ENCODE measurements around the gene TAGLN2. TPM values are rescaled to one million over a fixed set of nuclear protein-coding genes. Genes with fewer than 3 reads are reported as not detected.

Gene TAGLN2
- total and polyA plus RNA-seq, 5 donors from 2014 or later = 503 to 1,055 (median 860) TPM

DNA sequence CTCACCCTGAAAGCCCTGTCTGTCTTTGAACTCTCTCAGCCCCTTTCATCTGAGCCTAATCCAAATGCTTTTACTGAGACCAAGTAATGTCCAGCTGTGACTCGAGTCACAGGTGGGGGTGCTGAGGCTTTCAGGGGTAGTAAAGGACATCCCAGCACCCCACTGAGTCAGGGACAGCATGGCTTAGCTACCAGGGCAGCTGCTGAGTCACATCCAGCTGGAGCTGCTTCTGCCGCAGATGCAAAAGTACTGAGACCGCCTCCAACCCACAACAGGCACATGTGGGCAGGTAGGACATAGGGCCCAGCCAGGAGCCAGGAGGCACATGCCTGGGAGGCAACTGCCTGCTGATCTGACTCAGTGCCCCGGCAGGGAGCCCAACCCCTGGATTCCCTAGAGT lies 56.1 kb downstream of the TAGLN2 start:
- Histone ChIP-seq H3K4me1 (ENCODE audit: control insufficient read depth, insufficient read depth, low read length, poor library complexity, severe bottlenecking) (no peaks in the 10 kb centered on the region), H3K36me3 (ENCODE audit: control insufficient read depth, insufficient read depth, low read length) (no peaks in the 10 kb centered on the region), H3K27me3 (ENCODE audit: control insufficient read depth, insufficient read depth, low read length) (no peaks in the 10 kb centered on the region), H3K27ac (ENCODE audit: insufficient read depth, low read length, poor library complexity, severe bottlenecking) (no peak overlapping the region), H3K4me3 (ENCODE audit: low read depth, low read length) (no peak overlapping the region), H3K9me3 (ENCODE audit: control insufficient read depth in 2 of 2, low read length in 2 of 2) (no peaks in the 10 kb centered on the region)
- Mint-ChIP-seq H3K4me3 (no peak overlapping the region), H3K36me3 (peaks cover 3% of the 10 kb centered on the region), H3K4me1 (peaks cover 0 to 10% (median 3%) of the 10 kb centered on the region in 4 donors), H3K9me3 (no peaks in the 10 kb centered on the region), H3K27ac (no peak overlapping the region), H3K27me3 (peaks cover 17% of the 10 kb centered on the region)
- ATAC-seq (ENCODE audit: low read depth in 2 of 2) (no peak), DNase-seq (no peak)

DNA sequence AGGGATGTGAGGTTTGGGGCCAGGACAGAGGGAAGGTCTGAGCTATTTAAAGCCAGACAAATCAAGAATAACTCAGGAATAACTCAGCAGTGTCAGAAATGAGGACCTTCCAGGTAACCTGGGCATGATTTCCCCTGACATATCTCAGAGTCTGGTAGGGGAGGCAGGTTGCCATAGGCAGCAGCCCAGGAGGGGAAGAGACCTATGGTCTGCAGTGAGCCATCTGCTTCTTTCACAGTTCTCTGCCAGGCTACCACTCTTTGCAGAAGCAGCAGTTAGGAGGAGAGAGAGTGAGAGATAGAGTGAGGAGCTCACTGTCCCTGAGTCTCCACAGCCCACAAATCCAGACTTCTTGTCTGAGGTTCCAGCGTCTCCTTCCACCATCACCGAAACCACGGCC lies 56.5 kb downstream of the TAGLN2 start:
- no peaks in the 10 kb centered on the region for H3K4me1 ChIP-seq (ENCODE audit: control insufficient read depth, insufficient read depth, low read length, poor library complexity, severe bottlenecking)
- DNase-seq (no peak), ATAC-seq (ENCODE audit: low read depth in 2 of 2) (no peak)
- Mint-ChIP-seq H3K36me3 (peaks cover 3% of the 10 kb centered on the region), H3K27ac (no peak overlapping the region), H3K4me3 (no peak overlapping the region), H3K9me3 (no peaks in the 10 kb centered on the region), H3K4me1 (peaks cover 0 to 10% (median 3%) of the 10 kb centered on the region in 4 donors), H3K27me3 (peaks cover 17% of the 10 kb centered on the region)
- no peaks in the 10 kb centered on the region for H3K9me3 ChIP-seq (ENCODE audit: control insufficient read depth in 2 of 2, low read length in 2 of 2)
- no peak overlapping the region for H3K4me3 ChIP-seq (ENCODE audit: low read depth, low read length)
- no peak overlapping the region for H3K27ac ChIP-seq (ENCODE audit: insufficient read depth, low read length, poor library complexity, severe bottlenecking)
- H3K27me3 ChIP-seq (ENCODE audit: control insufficient read depth, insufficient read depth, low read length) = no peaks in the 10 kb centered on the region
- no peaks in the 10 kb centered on the region for H3K36me3 ChIP-seq (ENCODE audit: control insufficient read depth, insufficient read depth, low read length)

Other genes with a start within 250 kb of the TAGLN2 start
- gene CRP, start 210.9 kb downstream of the TAGLN2 start, total RNA-seq = not detected
- not detected for gene CRP, start 210.9 kb downstream of the TAGLN2 start, polyA plus RNA-seq
- 11.1 TPM for gene DUSP23, start 144.5 kb downstream of the TAGLN2 start, total RNA-seq
- 10 to 100 TPM; 43.7 to 52.0 (median 47.3) TPM for gene DUSP23, start 144.5 kb downstream of the TAGLN2 start, polyA plus RNA-seq
- not detected for gene FCRL6, start 123.1 kb downstream of the TAGLN2 start, total RNA-seq
- gene FCRL6, start 123.1 kb downstream of the TAGLN2 start, polyA plus RNA-seq = under 1 TPM in 2 of 4 donors, not detected in 2; 0.08 to 0.25 TPM
- gene SLAMF8, start 98.6 kb downstream of the TAGLN2 start, total RNA-seq = not detected
- gene SLAMF8, start 98.6 kb downstream of the TAGLN2 start, polyA plus RNA-seq = under 1 TPM in 1 of 4 donors, not detected in 3; 0.72 TPM
- gene VSIG8, start 62.9 kb downstream of the TAGLN2 start, total RNA-seq = not detected
- not detected for gene VSIG8, start 62.9 kb downstream of the TAGLN2 start, polyA plus RNA-seq
- gene CFAP45, start 25.3 kb downstream of the TAGLN2 start, total RNA-seq = 7.2 TPM
- under 1 TPM in 3 of 4 donors, not detected in 1; 0.40 to 0.52 (median 0.44) TPM for gene CFAP45, start 25.3 kb downstream of the TAGLN2 start, polyA plus RNA-seq
- not detected for gene IGSF9, start 20.1 kb upstream of the TAGLN2 start, total RNA-seq
- gene IGSF9, start 20.1 kb upstream of the TAGLN2 start, polyA plus RNA-seq = under 1 TPM in 1 of 4 donors, not detected in 3; 0.23 TPM
- gene SLAMF9, start 28.7 kb upstream of the TAGLN2 start, total RNA-seq = not detected
- not detected for gene SLAMF9, start 28.7 kb upstream of the TAGLN2 start, polyA plus RNA-seq
- 3.6 TPM for gene PIGM, start 106.5 kb upstream of the TAGLN2 start, total RNA-seq
- gene PIGM, start 106.5 kb upstream of the TAGLN2 start, polyA plus RNA-seq = 1 to 10 TPM; 4.3 to 5.5 (median 4.7) TPM
- not detected for gene KCNJ10, start 144.7 kb upstream of the TAGLN2 start, total RNA-seq
- gene KCNJ10, start 144.7 kb upstream of the TAGLN2 start, polyA plus RNA-seq = not detected
- not detected for gene KCNJ9, start 156.0 kb upstream of the TAGLN2 start, total RNA-seq
- under 1 TPM in 2 of 4 donors, not detected in 2; 0.05 to 0.25 TPM for gene KCNJ9, start 156.0 kb upstream of the TAGLN2 start, polyA plus RNA-seq
- 33.9 TPM for gene IGSF8, start 173.1 kb upstream of the TAGLN2 start, total RNA-seq
- gene IGSF8, start 173.1 kb upstream of the TAGLN2 start, polyA plus RNA-seq = 10 to 100 TPM; 39.2 to 45.5 (median 43.0) TPM
- not detected for gene ATP1A2, start 190.3 kb upstream of the TAGLN2 start, total RNA-seq
- not detected for gene ATP1A2, start 190.3 kb upstream of the TAGLN2 start, polyA plus RNA-seq
- not detected for gene ATP1A4, start 226.1 kb upstream of the TAGLN2 start, total RNA-seq
- not detected for gene ATP1A4, start 226.1 kb upstream of the TAGLN2 start, polyA plus RNA-seq